ENCODE data around the gene DDX51. TPM values are rescaled to one million over a fixed set of nuclear protein-coding genes. Genes with fewer than 3 reads are reported as not detected.
"Not testable (repeated sequence)": the region's sequence is repeated elsewhere in the genome, so short reads cannot be mapped to it uniquely, and the experiment has no call there.

DDX51 gene
- total RNA-seq, 3 donors from 2014 or later = 11.2 to 16.7 (median 16.4) TPM

- H3K27ac ChIP-seq = no peak overlapping the region
- H3K4me3 ChIP-seq = no peak overlapping the region
- DNase-seq (ENCODE audit: low spot score in 2 of 2) = peak in 1 of 2 donors; percentile 34
- H3K9me3 ChIP-seq = no peaks in the 10 kb centered on the region
- intact Hi-C loops (cut with DNase I; ENCODE audit: low total_unique reads) = no loop called here
- no peaks in the 10 kb centered on the region for H3K27me3 ChIP-seq
- H3K36me3 ChIP-seq = peaks cover 7% of the 10 kb centered on the region
- no peak for TF ChIP-seq POLR2A (IDR thresholded peaks at IDR 0.05)
- TF ChIP-seq POLR2AphosphoS5 (IDR thresholded peaks at IDR 0.05) = no peak
- no peak for TF ChIP-seq CTCF (IDR thresholded peaks at IDR 0.05)
- peaks cover under 1 to 2% of the 10 kb centered on the region in 2 donors for H3K4me1 ChIP-seq
Measured at GRCh38 chr12:132137483-132138125, 6.5 kb downstream of the DDX51 start.

GRCh38 chr12:132136226-132136625 is 7.9 kb downstream of the DDX51 start:
- H3K9me3 ChIP-seq; intact Hi-C loops (cut with DNase I; ENCODE audit: low total_unique reads); H3K36me3 ChIP-seq; H3K27ac ChIP-seq; H3K4me1 ChIP-seq; H3K4me3 ChIP-seq; H3K27me3 ChIP-seq: not testable (repeated sequence)
- peak in 1 of 2 donors; percentile 9 for DNase-seq (ENCODE audit: low spot score in 2 of 2)

GRCh38 chr12:132134653-132135183 is 9.4 kb downstream of the DDX51 start:
- H3K4me3 ChIP-seq; H3K9me3 ChIP-seq; H3K27ac ChIP-seq; H3K4me1 ChIP-seq; H3K36me3 ChIP-seq; H3K27me3 ChIP-seq; DNase-seq (ENCODE audit: low spot score in 2 of 2); intact Hi-C loops (cut with DNase I; ENCODE audit: low total_unique reads): not testable (repeated sequence)

GRCh38 chr12:132133952-132134652 is 10.0 kb downstream of the DDX51 start:
- TF ChIP-seq POLR2AphosphoS5 (IDR thresholded peaks at IDR 0.05) = no peak
- no peak for TF ChIP-seq POLR2A (IDR thresholded peaks at IDR 0.05)
- TF ChIP-seq CTCF (IDR thresholded peaks at IDR 0.05) = no peak
- Histone ChIP-seq H3K36me3 (peaks cover 4% of the 10 kb centered on the region), H3K4me3 (no peak overlapping the region), H3K4me1 (no peaks in the 10 kb centered on the region), H3K27ac (no peak overlapping the region), H3K27me3 (no peaks in the 10 kb centered on the region), H3K9me3 (no peaks in the 10 kb centered on the region)
- intact Hi-C loops (cut with DNase I; ENCODE audit: low total_unique reads) = no loop called here
- DNase-seq (ENCODE audit: low spot score in 2 of 2) = no peak

- no peak overlapping the region for H3K4me3 ChIP-seq
- TF ChIP-seq POLR2A (IDR thresholded peaks at IDR 0.05) = no peak
- TF ChIP-seq POLR2AphosphoS5 (IDR thresholded peaks at IDR 0.05) = no peak
- TF ChIP-seq CTCF (IDR thresholded peaks at IDR 0.05) = no peak
- intact Hi-C loops (cut with DNase I; ENCODE audit: low total_unique reads) = no loop called here
- H3K9me3 ChIP-seq = no peaks in the 10 kb centered on the region
- DNase-seq (ENCODE audit: low spot score in 2 of 2) = no peak
- H3K27me3 ChIP-seq = no peaks in the 10 kb centered on the region
- H3K27ac ChIP-seq = no peak overlapping the region
- H3K36me3 ChIP-seq = no peaks in the 10 kb centered on the region
- H3K4me1 ChIP-seq = no peaks in the 10 kb centered on the region
Measured at GRCh38 chr12:132132609-132133430, 11.3 kb downstream of the DDX51 start.
